Activated naive CD4-positive, alpha-beta T cell treated with anti-CD3 and anti-CD28 coated beads for 36 hours (primary cell): ENCODE results near the gene CCM2. TPM values are rescaled to one million over a fixed set of nuclear protein-coding genes. Genes with fewer than 3 reads are reported as not detected.

Source experiments
- CTCF ChIA-PET: fragments of 350-600 bp; sonication (Branson Sonifier 250); formaldehyde crosslinking; loops from one replicate; lab custom pipeline; 2021; ENCODE audit warnings: antibody characterized with exemption; lab: Charles Lee
- DNase-seq: peaks from one replicate; pipeline ENCODE4 v3.0.0-alpha.2; 2020
- H3K27ac Mint-ChIP-seq: one replicate; pipeline ENCODE4 v1.8.0; 2021; ENCODE audit warnings: mild to moderate bottlenecking, mixed read lengths
- H3K27me3 Mint-ChIP-seq: one replicate; pipeline ENCODE4 v1.8.0; 2021; ENCODE audit warnings: low read depth, mixed read lengths
- H3K36me3 Mint-ChIP-seq: one replicate; pipeline ENCODE4 v1.8.0; 2021; ENCODE audit warnings: low read depth, mixed read lengths
- H3K4me1 Mint-ChIP-seq: one replicate; pipeline ENCODE4 v1.8.0; 2021; ENCODE audit warnings: low read depth, mixed read lengths
- H3K4me3 Mint-ChIP-seq: one replicate; pipeline ENCODE4 v1.8.0; 2021; ENCODE audit warnings: mild to moderate bottlenecking, moderate library complexity, mixed read lengths
- H3K9me3 Mint-ChIP-seq: one replicate; pipeline ENCODE4 v1.8.0; 2021; ENCODE audit warnings: mixed read lengths
- intact Hi-C: fragments of 100-400 bp; cut with micrococcal nuclease; formaldehyde crosslinking; loops from one replicate; pipeline ENCODE4 v1.15.1; 2023
- total RNA-seq, 2 experiments: library from RNA; stranded (reverse); gene quantifications; one replicate each; pipeline ENCODE4 v1.2.3, GENCODE V29; 2021

The CCM2 gene
- total RNA-seq, 2 experiments from 2014 or later = 87.9 to 88.3 TPM

DNA sequence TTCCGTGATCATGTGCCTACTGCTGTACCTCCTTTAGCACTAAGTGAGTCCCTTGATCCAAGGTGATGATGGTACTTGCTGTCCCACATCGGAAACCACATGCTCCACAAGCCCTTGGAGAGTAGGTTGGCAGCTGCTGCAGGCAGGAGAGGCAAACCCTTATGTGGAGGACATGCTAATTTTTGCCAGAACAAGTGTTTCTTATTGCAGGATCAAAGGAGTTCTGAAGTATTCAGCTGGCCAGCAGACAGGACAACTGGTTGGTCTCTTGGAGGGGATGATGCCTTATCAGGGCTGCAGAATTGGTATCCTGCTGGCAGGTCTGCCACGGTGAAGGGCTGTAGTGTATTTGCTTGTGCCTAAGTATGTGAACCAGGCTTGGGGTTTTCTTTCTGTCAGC, 52.0 kb downstream of the CCM2 start:
- CTCF ChIA-PET = interaction anchor here (0.8 to 1.6 kb wide), 2 partner anchors 16 to 35 kb away, joined by 3 to 6 read pairs; no protein-coding TSS in a partner anchor
- H3K36me3 Mint-ChIP-seq = peaks cover 25% of the 10 kb centered on the region
- H3K27me3 Mint-ChIP-seq = no peaks in the 10 kb centered on the region
- intact Hi-C loops = no loop called here
- H3K27ac Mint-ChIP-seq = no peak overlapping the region
- peaks cover 57% of the 10 kb centered on the region for H3K4me1 Mint-ChIP-seq
- H3K9me3 Mint-ChIP-seq = no peaks in the 10 kb centered on the region
- DNase-seq = no peak
- H3K4me3 Mint-ChIP-seq = no peak overlapping the region

DNA sequence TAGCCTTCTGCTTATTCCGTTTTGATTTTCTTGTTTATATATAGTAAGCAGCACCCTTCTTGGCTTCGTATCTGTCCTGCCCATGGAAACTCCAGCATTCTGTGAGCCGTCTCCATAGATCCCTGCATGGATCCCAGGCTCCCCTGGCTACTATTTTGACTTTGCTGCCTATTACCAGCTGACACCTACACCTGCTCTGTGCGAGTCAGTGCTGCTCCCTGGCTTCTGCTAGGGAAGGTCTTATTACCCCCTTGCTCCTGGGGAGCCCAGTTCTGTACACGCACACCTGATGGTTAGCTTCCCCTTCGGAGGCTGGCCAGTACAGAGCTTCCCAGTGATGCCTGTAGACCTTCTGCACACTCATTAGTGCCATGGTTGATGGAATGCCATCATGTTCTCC, 53.4 kb downstream of the CCM2 start:
- Mint-ChIP-seq H3K9me3 (no peaks in the 10 kb centered on the region), H3K27ac (no peak overlapping the region), H3K4me1 (peaks cover 62% of the 10 kb centered on the region), H3K36me3 (peaks cover 20% of the 10 kb centered on the region), H3K4me3 (no peak overlapping the region), H3K27me3 (no peaks in the 10 kb centered on the region)
- DNase-seq = no peak
- CTCF ChIA-PET = interaction anchor here (0.9 to 1.6 kb wide), 3 partner anchors 17 to 98 kb away, joined by 3 to 6 read pairs (median 3); no protein-coding TSS in a partner anchor
- intact Hi-C loops = no loop called here

DNA sequence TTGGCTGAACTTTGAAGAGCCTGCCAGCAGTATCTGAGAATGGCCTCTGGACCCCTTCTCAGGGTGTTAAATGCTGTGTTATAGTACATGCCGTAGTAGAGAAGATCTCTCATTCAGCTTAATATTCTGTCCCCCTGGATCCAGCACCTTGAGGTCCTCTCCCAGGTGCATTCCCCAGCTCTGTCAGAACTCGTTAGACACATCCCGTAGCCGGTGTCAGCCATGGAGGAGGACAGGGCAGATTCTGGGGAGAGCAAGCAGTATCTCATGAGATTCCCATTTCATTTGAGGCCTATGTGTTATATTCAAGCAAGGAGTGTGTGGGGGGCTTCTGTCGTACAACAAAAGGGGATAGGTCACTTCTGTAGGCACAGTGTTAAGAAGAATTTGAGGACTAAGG, 53.9 kb downstream of the CCM2 start:
- H3K9me3 Mint-ChIP-seq = no peaks in the 10 kb centered on the region
- H3K4me1 Mint-ChIP-seq = peaks cover 60% of the 10 kb centered on the region
- H3K4me3 Mint-ChIP-seq = no peak overlapping the region
- intact Hi-C loops = no loop called here
- no peak for DNase-seq
- no peaks in the 10 kb centered on the region for H3K27me3 Mint-ChIP-seq
- H3K27ac Mint-ChIP-seq = no peak overlapping the region
- CTCF ChIA-PET = interaction anchor here (0.9 kb wide), 1 partner anchor 26 kb away, joined by 3 read pairs; no protein-coding TSS in a partner anchor
- H3K36me3 Mint-ChIP-seq = peaks cover 19% of the 10 kb centered on the region

DNA sequence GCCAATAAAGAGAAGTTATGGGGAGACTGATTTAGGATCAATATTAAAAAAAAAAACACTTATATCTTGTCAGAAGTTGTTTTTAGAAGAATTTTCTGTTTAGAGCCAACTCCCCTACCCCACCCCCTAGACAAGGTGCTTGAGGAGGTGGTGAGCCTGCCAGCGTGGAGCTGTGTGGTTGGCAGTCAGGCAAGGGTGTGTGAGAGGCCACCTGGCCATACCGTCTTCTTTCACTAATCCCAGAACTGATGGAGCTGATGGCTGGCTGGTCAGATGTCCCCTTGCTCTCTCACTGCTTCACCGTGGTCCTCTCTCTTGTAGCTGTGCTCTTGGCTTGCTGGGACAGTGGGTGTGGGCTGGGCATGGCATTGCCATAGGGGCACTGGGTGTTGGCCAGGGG, 54.4 kb downstream of the CCM2 start:
- intact Hi-C loops = no loop called here
- Mint-ChIP-seq H3K36me3 (peaks cover 18% of the 10 kb centered on the region), H3K27ac (no peak overlapping the region), H3K9me3 (no peaks in the 10 kb centered on the region), H3K27me3 (no peaks in the 10 kb centered on the region), H3K4me3 (no peak overlapping the region), H3K4me1 (peaks cover 60% of the 10 kb centered on the region)
- no peak for DNase-seq
- CTCF ChIA-PET = interaction anchor here (0.8 kb wide), 1 partner anchor 81 kb away, joined by 3 read pairs; no protein-coding TSS in a partner anchor

DNA sequence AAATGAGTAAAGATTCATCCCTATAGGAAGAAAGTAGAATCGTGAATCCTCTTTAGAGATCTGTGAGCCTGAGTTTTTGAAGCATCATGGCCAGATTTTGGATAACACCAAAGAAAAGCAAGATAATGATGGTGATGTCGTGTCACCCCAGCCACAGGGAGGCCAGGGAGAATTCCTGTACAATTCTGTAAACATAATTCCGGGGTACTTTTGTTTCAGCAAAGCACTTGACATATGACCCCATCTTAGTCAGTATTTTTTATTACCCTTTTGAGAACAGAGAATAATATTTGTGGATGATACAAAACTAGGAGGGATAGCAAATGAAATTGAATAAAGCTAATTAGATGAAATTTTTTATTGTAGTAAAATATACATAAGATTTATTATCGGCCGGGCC, 55.0 kb downstream of the CCM2 start:
- Mint-ChIP-seq H3K27ac (no peak overlapping the region), H3K4me3 (no peak overlapping the region), H3K9me3 (no peaks in the 10 kb centered on the region), H3K27me3 (no peaks in the 10 kb centered on the region), H3K4me1 (peaks cover 62% of the 10 kb centered on the region), H3K36me3 (peaks cover 16% of the 10 kb centered on the region)
- CTCF ChIA-PET = interaction anchor here (0.8 to 1.3 kb wide), 2 partner anchors 80 to 81 kb away, joined by 3 read pairs; no protein-coding TSS in a partner anchor
- DNase-seq = no peak
- intact Hi-C loops = no loop called here

DNA sequence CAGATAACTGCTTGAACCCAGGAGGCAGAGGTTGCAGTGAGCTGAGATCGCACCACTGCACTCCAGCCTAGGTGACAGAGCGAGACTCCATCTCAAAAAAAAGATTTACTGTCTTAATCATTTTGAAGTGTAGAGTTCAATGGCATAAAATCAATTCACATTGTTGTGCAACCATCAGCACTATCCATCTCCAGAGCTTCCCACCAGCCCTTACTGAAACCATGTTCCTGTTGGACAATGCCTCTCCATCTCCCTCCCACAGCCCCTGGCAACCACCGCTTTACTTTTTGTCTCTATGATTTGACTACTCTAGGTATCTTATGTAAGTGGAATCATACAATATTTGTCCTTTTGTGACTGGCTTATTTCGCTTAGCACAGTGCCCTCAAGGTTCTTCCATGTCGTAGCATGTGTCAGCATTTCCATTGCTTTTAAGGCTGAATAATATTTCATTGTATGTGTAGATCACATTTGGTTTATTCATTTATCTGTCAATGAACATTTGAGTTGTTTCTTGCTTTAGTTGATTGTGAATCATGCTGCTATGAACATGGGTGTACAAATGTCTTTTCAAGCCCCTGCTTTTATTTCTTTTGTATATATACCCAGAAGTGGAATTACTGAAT, 55.7 kb downstream of the CCM2 start:
- H3K9me3 Mint-ChIP-seq = no peaks in the 10 kb centered on the region
- no peak overlapping the region for H3K4me3 Mint-ChIP-seq
- CTCF ChIA-PET = interaction anchor here (1.3 kb wide), 1 partner anchor 80 kb away, joined by 3 read pairs; no protein-coding TSS in a partner anchor
- no peaks in the 10 kb centered on the region for H3K27me3 Mint-ChIP-seq
- H3K36me3 Mint-ChIP-seq = peaks cover 16% of the 10 kb centered on the region
- H3K4me1 Mint-ChIP-seq = peaks cover 63% of the 10 kb centered on the region
- H3K27ac Mint-ChIP-seq = peak overlapping the region; percentile 54
- intact Hi-C loops = no loop called here
- DNase-seq = no peak

DNA sequence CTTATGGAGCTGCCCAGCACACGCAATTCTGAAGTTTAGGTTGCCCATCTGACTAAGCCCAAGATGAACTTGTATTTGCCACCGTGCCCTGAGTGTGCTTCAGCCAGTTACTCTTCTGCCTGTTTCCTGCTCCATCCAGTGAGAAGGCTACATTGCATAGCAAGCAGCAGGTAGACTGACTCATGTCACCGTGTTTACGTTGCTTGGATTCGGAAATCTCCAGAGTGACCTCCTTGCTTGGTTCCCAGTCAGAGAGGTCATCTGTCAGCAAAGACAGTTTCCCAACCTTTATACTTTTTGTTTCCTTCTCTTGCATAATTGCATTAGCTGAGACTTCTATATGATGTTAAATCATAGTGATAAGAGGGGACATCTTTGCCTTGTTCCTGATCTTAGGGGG, 57.9 kb downstream of the CCM2 start:
- Mint-ChIP-seq H3K27ac (no peak overlapping the region), H3K4me1 (peaks cover 75% of the 10 kb centered on the region), H3K4me3 (no peak overlapping the region), H3K27me3 (no peaks in the 10 kb centered on the region), H3K9me3 (no peaks in the 10 kb centered on the region), H3K36me3 (peaks cover 22% of the 10 kb centered on the region)
- CTCF ChIA-PET = interaction anchor here (0.7 to 1.3 kb wide), 4 partner anchors 17 to 49 kb away, joined by 3 read pairs; no protein-coding TSS in a partner anchor
- intact Hi-C loops = no loop called here
- DNase-seq = no peak

DNA sequence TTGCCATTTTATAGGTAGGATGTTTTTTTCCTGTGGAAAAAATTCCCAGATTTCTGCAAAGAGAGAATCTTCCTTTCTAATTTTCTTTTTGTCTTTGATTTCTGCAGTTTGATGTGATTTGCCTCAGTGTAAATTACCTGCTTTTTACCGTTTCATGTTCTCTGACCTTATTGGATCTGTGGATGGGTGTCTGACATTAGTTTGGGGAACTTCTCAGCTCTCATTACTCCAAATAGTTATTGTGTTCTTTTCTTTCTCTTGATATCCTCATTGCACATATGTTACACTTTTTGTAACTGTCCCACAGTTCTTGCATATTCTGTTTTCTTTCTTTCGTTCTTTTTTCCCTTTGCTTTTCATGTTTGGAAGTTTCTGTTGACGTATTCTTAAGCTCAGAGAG, 60.3 kb downstream of the CCM2 start:
- intact Hi-C loops = no loop called here
- peaks cover 23% of the 10 kb centered on the region for H3K36me3 Mint-ChIP-seq
- no peak overlapping the region for H3K4me3 Mint-ChIP-seq

DNA sequence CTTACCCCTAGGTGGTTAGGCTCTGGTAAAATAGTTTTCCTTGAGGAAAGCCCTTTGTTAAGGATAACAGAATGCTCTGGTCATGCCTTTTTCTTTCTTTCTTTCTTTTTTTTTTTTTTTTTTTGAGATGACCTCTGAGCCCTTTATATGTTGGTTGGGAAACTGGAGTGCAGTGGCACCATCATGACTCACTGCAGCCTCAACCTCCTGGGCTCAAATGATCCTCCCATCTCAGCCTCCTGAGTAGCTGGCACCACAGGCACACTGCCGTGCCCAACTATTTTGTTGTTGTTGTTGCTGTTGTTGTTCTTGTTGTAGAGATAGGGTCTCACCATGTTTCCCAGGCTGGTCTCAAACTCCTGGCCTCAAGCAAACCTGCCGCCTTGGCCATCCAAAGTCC, 61.4 kb downstream of the CCM2 start:
- no peaks in the 10 kb centered on the region for H3K9me3 Mint-ChIP-seq
- H3K4me1 Mint-ChIP-seq = peaks cover 47% of the 10 kb centered on the region
- H3K27ac Mint-ChIP-seq = peak overlapping the region; percentile 62
- CTCF ChIA-PET = interaction anchor here (0.6 to 2.0 kb wide), 2 partner anchors 32 to 88 kb away, joined by 3 to 7 read pairs; no protein-coding TSS in a partner anchor
- intact Hi-C loops = no loop called here
- no peaks in the 10 kb centered on the region for H3K27me3 Mint-ChIP-seq
- H3K36me3 Mint-ChIP-seq = peaks cover 24% of the 10 kb centered on the region
- no peak for DNase-seq
- H3K4me3 Mint-ChIP-seq = no peak overlapping the region

More for the DNA sequence above, 60.3 kb downstream of the CCM2 start:
- Mint-ChIP-seq H3K27ac (peak overlapping the region; percentile 13), H3K9me3 (no peaks in the 10 kb centered on the region), H3K27me3 (no peaks in the 10 kb centered on the region), H3K4me1 (peaks cover 56% of the 10 kb centered on the region)
- CTCF ChIA-PET = no interaction called here
- no peak for DNase-seq

DNA sequence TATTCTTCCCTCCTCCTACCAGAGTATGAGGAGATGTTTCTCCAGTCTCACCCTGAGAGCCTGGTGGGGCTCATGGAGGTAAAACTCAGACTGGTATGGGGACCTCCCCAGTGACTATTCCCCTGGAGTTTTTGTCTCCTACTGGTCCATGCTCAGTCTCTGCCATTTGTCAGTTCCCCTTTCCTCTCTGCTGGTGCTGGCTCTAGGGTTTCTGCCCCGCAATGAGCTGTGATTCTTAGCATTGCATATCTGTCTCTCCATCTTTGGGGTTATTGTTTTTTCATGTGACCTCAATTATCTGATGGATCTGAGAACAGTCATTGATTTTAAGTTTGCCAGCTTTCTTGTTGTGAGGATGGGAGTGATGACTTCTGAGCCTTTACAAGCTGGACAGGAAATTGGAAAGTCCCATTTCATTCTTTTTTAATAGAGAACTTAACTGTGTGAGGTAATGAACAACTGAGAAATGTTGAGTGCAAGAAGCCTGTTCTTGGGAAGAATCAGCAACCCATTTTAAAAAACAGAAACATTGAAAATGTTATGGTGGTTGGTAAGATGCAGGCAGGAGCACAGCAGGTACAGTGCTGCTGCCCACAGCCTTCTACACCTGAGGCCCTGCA, 61.9 kb downstream of the CCM2 start:
- DNase-seq = no peak
- H3K27ac Mint-ChIP-seq = peak overlapping the region; percentile 62
- CTCF ChIA-PET = interaction anchor here (0.6 to 2.0 kb wide), 2 partner anchors 31 to 89 kb away, joined by 3 to 7 read pairs; no protein-coding TSS in a partner anchor
- no peaks in the 10 kb centered on the region for H3K9me3 Mint-ChIP-seq
- H3K4me1 Mint-ChIP-seq = peaks cover 45% of the 10 kb centered on the region
- peaks cover 24% of the 10 kb centered on the region for H3K36me3 Mint-ChIP-seq
- intact Hi-C loops = no loop called here
- no peaks in the 10 kb centered on the region for H3K27me3 Mint-ChIP-seq
- H3K4me3 Mint-ChIP-seq = no peak overlapping the region

DNA sequence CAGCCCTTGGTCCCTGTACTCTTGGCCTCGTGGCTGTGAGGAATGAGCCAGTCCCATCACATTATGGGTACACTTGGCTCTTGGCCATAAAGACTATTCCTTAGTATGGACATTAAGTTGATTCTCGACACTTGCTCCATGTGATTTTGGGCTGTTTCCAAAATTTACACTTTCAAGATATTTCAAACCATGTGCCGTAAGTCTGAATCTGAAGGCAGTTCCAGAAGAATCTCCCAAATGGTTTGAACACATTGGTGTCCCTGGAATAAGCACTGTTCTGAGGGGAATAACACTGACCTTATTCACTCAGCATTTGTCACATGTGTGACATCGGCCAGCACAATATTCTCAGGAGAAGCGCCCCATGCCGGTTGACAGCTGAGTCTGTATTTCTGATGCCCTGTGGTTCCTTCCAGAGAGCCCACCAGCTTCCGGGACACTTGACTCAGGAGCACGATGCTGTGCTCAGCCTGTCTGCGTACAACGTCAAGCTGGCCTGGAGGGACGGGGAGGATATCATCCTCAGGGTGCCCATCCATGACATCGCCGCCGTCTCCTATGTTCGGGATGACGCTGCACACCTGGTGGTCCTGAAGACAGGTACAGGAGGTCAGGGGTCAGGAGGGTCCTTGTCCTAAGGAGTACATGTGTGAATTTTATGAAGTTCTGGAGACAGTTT, 64.2 kb downstream of the CCM2 start:
- CTCF ChIA-PET = no interaction called here
- no peak for DNase-seq
- H3K36me3 Mint-ChIP-seq = peaks cover 29% of the 10 kb centered on the region
- no peak overlapping the region for H3K27ac Mint-ChIP-seq
- H3K27me3 Mint-ChIP-seq = no peaks in the 10 kb centered on the region
- H3K4me3 Mint-ChIP-seq = no peak overlapping the region
- H3K9me3 Mint-ChIP-seq = no peaks in the 10 kb centered on the region
- intact Hi-C loops = no loop called here
- peaks cover 28% of the 10 kb centered on the region for H3K4me1 Mint-ChIP-seq
